HCT116 (cell line): ENCODE measurements around the gene RHOBTB1. TPM values are rescaled to one million over a fixed set of nuclear protein-coding genes. Genes with fewer than 3 reads are reported as not detected.

Source experiments
- ATAC-seq: fragments of 200-7000 bp; cut with Tn5 transposase; 2 replicates; pipeline ENCODE4 v1.9.1; 2020; ENCODE audit warnings: mild to moderate bottlenecking, moderate library complexity
- BruUV-seq: library from RNA; stranded (reverse); fragments of 400-500 nt; replicated peaks from 2 replicates; lab custom pipeline; 2021; lab: Mats Ljungman, UMichigan
- CTCF ChIA-PET: fragments of 300-600 bp; sonication (Branson Sonifier 250); formaldehyde crosslinking; loops from one replicate; lab custom pipeline; 2021; ENCODE audit warnings: antibody characterized with exemption; lab: Charles Lee
- POLR2A ChIA-PET: fragments of 300-600, 350-600 bp; sonication (Branson Sonifier 250); formaldehyde crosslinking; loops from one replicate; lab custom pipeline; 2021; ENCODE audit warnings: antibody characterized with exemption; lab: Charles Lee
- RAD21 ChIA-PET, 2 experiments: fragments of 300-600 bp; sonication (Branson Sonifier 250); formaldehyde crosslinking; loops; one replicate each; lab custom pipeline; 2023; ENCODE audit warnings: low total read pairs in 2 of 2; ENCODE audit not compliant: uncharacterized antibody in 2 of 2, unreplicated experiment in 2 of 2, low non-redundant PET in 1 of 2; lab: Charles Lee
- DNase-seq: peaks from one replicate; pipeline ENCODE4 v3.0.0-alpha.2; 2010; ENCODE audit warnings: low read depth, low spot score
- H2AFZ ChIP-seq: fragments of 200-600 bp; shearing (Covaris generic), sonication (generic); 2 replicates; pipeline ENCODE4 v1.6.1; 2017; ENCODE audit warnings: low read depth, mixed run types, mixed read lengths, antibody characterized with exemption, low read length; ENCODE audit not compliant: poor library complexity, severe bottlenecking
- H3K27ac ChIP-seq: 2 replicates; pipeline ENCODE4 v1.5.1; 2012; ENCODE audit warnings: low read depth, low read length
- H3K27me3 ChIP-seq: fragments of 200-600 bp; sonication (generic); 2 replicates; pipeline ENCODE4 v1.6.1; 2016; ENCODE audit warnings: mixed run types, low read length, mixed read lengths; ENCODE audit not compliant: insufficient read depth
- H3K36me3 ChIP-seq, 2 experiments: fragments of 200-500 bp in 1 of 2; fragments of 200-600 bp in 1 of 2; sonication (Bioruptor generic) in 1 of 2; sonication (generic) in 1 of 2; 2 replicates each; pipeline versions ENCODE4 v1.5.1 to v1.6.1; 2014 to 2016; ENCODE audit warnings: low read length in 2 of 2, inconsistent platforms in 1 of 2, mixed read lengths in 1 of 2, mixed run types in 1 of 2; ENCODE audit not compliant: insufficient read depth in 2 of 2, control insufficient read depth in 1 of 2
- H3K4me1 ChIP-seq, 2 experiments: fragments of 200-600 bp in 1 of 2; sonication (generic) in 1 of 2; 2 replicates each; pipeline versions ENCODE4 v1.5.1 to v1.6.1; 2012 to 2017; ENCODE audit warnings: low read length in 2 of 2, inconsistent platforms in 1 of 2, mild to moderate bottlenecking in 1 of 2, mixed read lengths in 1 of 2, mixed run types in 1 of 2, moderate library complexity in 1 of 2; ENCODE audit not compliant: insufficient read depth in 2 of 2, control insufficient read depth in 1 of 2
- H3K4me2 ChIP-seq: fragments of 200-600 bp; sonication (generic); 2 replicates; pipeline ENCODE4 v1.6.1; 2017; ENCODE audit warnings: mixed run types, low read length, mixed read lengths
- H3K4me3 ChIP-seq, 2 experiments: fragments of 200-600 bp in 1 of 2; sonication (generic) in 1 of 2; replicated peaks in 1 of 2; 2 replicates each; pipeline ENCODE4 v1.5.1; 2011 to 2016; ENCODE audit warnings: low read length in 2 of 2, control low read depth in 1 of 2, low read depth in 1 of 2, mild to moderate bottlenecking in 1 of 2, mixed read lengths in 1 of 2, mixed run types in 1 of 2
- H3K79me2 ChIP-seq: fragments of 200-600 bp; sonication (generic); 2 replicates; pipeline ENCODE4 v1.6.1; 2017; ENCODE audit warnings: mild to moderate bottlenecking, mixed run types, low read length, moderate library complexity, mixed read lengths; ENCODE audit not compliant: insufficient read depth
- H3K9ac ChIP-seq: fragments of 200-600 bp; sonication (generic); 2 replicates; pipeline ENCODE4 v1.6.1; 2016; ENCODE audit warnings: low read length, mixed read lengths
- H3K9me2 ChIP-seq: fragments of 200-600 bp; sonication (generic), shearing (Covaris generic); 2 replicates; pipeline ENCODE4 v1.6.1; 2017; ENCODE audit warnings: mixed run types, mild to moderate bottlenecking, moderate library complexity; ENCODE audit not compliant: insufficient read depth
- H3K9me3 ChIP-seq, 2 experiments: fragments of 200-500 bp in 1 of 2; fragments of 200-600 bp in 1 of 2; sonication (Bioruptor generic) in 1 of 2; sonication (generic) in 1 of 2; 2 replicates each; pipeline ENCODE4 v1.6.1; 2014 to 2017; ENCODE audit warnings: low read length in 2 of 2, mixed read lengths in 2 of 2, inconsistent platforms in 1 of 2, low read depth in 1 of 2, mild to moderate bottlenecking in 1 of 2, mixed run types in 1 of 2, moderate library complexity in 1 of 2; ENCODE audit not compliant: control insufficient read depth in 1 of 2, insufficient read depth in 1 of 2
- H4K20me1 ChIP-seq: fragments of 200-600 bp; sonication (generic), shearing (Covaris generic); 2 replicates; pipeline ENCODE4 v1.6.1; 2017; ENCODE audit warnings: mixed run types, mild to moderate bottlenecking, moderate library complexity; ENCODE audit not compliant: insufficient read depth
- ELF1 ChIP-seq: IDR thresholded peaks from 2 replicates; pipeline ENCODE4 v1.6.1; 2012; ENCODE audit warnings: low read depth, borderline replicate concordance
- JUND ChIP-seq: IDR thresholded peaks from 2 replicates; pipeline ENCODE4 v1.6.1; 2012
- SP1 ChIP-seq: IDR thresholded peaks from 2 replicates; pipeline ENCODE4 v1.6.1; 2012; ENCODE audit warnings: low read depth
- intact Hi-C: fragments of 100-400 bp; cut with micrococcal nuclease; formaldehyde crosslinking; loops from 2 replicates; pipeline ENCODE4 v1.10.0; 2022
- total RNA-seq: library from RNA; stranded (reverse); gene quantifications from one replicate; pipeline ENCODE4 v1.2.1, GENCODE V29; 2021; ENCODE audit not compliant: unreplicated experiment
- TF ChIP-seq, protein P1 (sequence below): IDR thresholded peaks from 2 replicates; pipeline ENCODE4 v1.6.1; 2011; ENCODE audit warnings: mild to moderate bottlenecking, low read length, moderate library complexity; ENCODE audit not compliant: insufficient replicate concordance; ENCODE audit errors: extremely low read depth
- TF ChIP-seq, protein P2 (sequence below): IDR thresholded peaks from 2 replicates; pipeline ENCODE4 v1.6.1; 2012

RHOBTB1 gene
- total RNA-seq, 1 experiment from 2014 or later: 1.6 TPM

DNA sequence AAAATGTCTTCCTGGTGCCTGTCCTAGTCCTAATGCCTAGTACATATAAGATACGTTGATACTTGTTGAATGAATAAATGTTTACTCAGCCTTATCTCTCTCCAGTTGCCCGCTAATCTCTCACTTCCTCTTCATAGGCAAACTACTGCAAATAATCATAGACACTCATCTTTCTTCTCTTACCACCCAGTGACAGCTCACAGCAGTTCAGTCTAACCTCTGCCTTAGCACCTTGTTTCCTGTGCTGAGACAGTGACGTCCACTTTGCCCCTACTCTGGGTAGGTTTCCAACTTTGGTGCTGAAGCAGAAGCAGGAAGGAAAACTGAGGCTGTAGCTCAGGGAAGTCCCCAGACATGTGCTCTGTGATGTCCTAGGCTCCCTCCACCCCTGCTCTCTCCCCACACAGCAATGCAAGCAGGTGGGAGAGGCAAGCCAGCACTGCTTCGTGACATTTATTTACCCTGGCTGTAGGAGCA lies 45.5 kb upstream of the RHOBTB1 start:
- no TSS peak for BruUV-seq
- CTCF ChIA-PET: interaction anchor here (1.2 kb wide), 1 partner anchor 25 kb away, joined by 3 read pairs; no protein-coding TSS in a partner anchor
- RAD21 ChIA-PET: no interaction called here
- POLR2A ChIA-PET: no interaction called here
- Histone ChIP-seq H3K9me2 (no peaks in the 10 kb centered on the region), H2AFZ (no peak overlapping the region), H3K9me3 (no peaks in the 10 kb centered on the region), H3K36me3 (no peaks in the 10 kb centered on the region), H3K27me3 (no peaks in the 10 kb centered on the region), H3K9ac (no peak overlapping the region), H3K27ac (no peak overlapping the region), H4K20me1 (no peaks in the 10 kb centered on the region), H3K4me1 (no peaks in the 10 kb centered on the region), H3K4me3 (no peak overlapping the region), H3K4me2 (no peak overlapping the region), H3K79me2 (no peaks in the 10 kb centered on the region)
- TF ChIP-seq ELF1 (no peak), SP1 (no peak)
- TF ChIP-seq, protein P1, sequence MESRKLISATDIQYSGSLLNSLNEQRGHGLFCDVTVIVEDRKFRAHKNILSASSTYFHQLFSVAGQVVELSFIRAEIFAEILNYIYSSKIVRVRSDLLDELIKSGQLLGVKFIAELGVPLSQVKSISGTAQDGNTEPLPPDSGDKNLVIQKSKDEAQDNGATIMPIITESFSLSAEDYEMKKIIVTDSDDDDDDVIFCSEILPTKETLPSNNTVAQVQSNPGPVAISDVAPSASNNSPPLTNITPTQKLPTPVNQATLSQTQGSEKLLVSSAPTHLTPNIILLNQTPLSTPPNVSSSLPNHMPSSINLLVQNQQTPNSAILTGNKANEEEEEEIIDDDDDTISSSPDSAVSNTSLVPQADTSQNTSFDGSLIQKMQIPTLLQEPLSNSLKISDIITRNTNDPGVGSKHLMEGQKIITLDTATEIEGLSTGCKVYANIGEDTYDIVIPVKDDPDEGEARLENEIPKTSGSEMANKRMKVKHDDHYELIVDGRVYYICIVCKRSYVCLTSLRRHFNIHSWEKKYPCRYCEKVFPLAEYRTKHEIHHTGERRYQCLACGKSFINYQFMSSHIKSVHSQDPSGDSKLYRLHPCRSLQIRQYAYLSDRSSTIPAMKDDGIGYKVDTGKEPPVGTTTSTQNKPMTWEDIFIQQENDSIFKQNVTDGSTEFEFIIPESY: no peak
- TF ChIP-seq, protein P2, sequence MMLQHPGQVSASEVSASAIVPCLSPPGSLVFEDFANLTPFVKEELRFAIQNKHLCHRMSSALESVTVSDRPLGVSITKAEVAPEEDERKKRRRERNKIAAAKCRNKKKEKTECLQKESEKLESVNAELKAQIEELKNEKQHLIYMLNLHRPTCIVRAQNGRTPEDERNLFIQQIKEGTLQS: no peak
- DNase-seq (no peak), ATAC-seq (no peak)
- intact Hi-C loops: no loop called here

DNA sequence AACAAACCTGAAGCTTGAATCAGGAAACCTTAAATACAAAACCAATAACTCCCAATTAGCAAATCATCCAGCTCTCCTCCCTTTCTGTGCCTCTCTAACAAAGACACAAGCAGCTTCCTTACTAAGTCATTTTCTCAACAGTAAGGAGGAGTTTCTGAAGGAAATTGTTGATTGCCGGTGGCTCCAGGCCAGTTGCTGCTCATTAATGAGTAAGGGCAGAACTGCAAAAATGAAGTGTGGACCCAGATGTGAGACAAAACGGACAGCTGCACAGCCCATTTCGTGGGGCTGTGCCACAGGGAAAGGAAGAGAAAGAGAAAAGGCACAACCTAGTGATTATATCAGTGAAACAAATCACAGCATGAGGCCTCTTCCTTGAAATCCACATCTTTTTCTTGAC lies 42.8 kb upstream of the RHOBTB1 start:
- no peaks in the 10 kb centered on the region for H3K79me2 ChIP-seq
- H3K36me3 ChIP-seq: no peaks in the 10 kb centered on the region
- H3K4me1 ChIP-seq: no peaks in the 10 kb centered on the region
- no peak for TF ChIP-seq JUND
- intact Hi-C loops: no loop called here
- CTCF ChIA-PET: no interaction called here
- no peak for ATAC-seq
- no peak overlapping the region for H3K9ac ChIP-seq
- POLR2A ChIA-PET: no interaction called here
- no peaks in the 10 kb centered on the region for H4K20me1 ChIP-seq
- H3K27me3 ChIP-seq: no peaks in the 10 kb centered on the region
- no peaks in the 10 kb centered on the region for H3K9me3 ChIP-seq
- H3K4me3 ChIP-seq: no peak overlapping the region
- H3K9me2 ChIP-seq: no peaks in the 10 kb centered on the region
- RAD21 ChIA-PET: no interaction called here
- no peak overlapping the region for H2AFZ ChIP-seq
- BruUV-seq: no TSS peak
- no peak overlapping the region for H3K4me2 ChIP-seq
- no peak for DNase-seq
- no peak overlapping the region for H3K27ac ChIP-seq
